Left renal cortex interstitium (tissue), 4 donors: ENCODE data around the gene AREG. TPM values are rescaled to one million over a fixed set of nuclear protein-coding genes. Genes with fewer than 3 reads are reported as not detected.
A peak's percentile ranks its signal among the peaks of the same experiment; 100 is the strongest.

Experiments used
- DNase-seq, 4 donors: peaks; one replicate each; pipeline ENCODE4 v3.0.0-alpha.2; 2013; ENCODE audit warnings: low read depth in 4 of 4, low spot score in 2 of 4, missing footprints in 1 of 4
- polyA plus RNA-seq, 4 donors: library from polyadenylated mRNA; unstranded; fragments of 120-200 nt; gene quantifications; one replicate each; pipeline ENCODE4 v1.2.1, GENCODE V29; 2013; ENCODE audit not compliant: insufficient read length in 4 of 4

AREG gene
- polyA plus RNA-seq, 4 donors, result 0.12 to 0.42 (median 0.23) TPM

DNA sequence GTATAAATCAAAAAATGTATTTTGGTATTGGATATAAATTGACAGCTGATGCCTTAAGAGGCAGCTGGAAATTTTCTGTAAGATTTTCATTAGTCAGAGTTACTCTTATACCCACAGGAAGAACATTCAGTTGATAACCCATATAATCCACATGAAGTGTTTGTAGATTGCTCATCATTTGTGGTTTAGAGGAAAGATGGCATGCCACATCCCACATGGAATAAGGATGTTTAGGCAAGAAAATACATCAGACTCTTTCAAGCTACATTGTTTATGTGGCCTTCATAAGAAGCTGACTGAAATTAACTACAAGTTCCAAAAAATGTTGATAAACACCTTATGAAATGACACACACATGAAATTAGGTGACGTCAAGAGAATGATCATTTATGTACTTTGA is 56.6 kb downstream of the AREG start:
- DNase-seq, result no peak

DNA sequence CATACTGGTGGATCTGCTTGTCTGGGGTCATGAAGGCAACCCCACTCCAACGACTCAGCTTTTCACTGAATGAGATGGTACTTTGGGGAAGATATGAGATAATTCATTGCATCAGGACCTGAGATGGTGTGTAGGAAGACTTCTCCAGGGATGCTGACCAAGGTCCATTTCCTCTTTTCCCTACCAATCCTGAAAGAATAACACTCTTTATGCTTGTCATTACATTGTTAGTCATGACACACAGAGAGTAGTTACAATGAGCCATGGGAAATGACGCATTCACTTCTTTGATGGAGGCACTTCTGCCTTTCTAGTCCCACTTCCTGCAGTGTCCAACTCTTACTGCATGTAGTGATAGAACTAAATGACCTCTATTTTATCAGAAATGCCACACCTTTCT is 58.6 kb downstream of the AREG start:
- DNase-seq, result no peak

DNA sequence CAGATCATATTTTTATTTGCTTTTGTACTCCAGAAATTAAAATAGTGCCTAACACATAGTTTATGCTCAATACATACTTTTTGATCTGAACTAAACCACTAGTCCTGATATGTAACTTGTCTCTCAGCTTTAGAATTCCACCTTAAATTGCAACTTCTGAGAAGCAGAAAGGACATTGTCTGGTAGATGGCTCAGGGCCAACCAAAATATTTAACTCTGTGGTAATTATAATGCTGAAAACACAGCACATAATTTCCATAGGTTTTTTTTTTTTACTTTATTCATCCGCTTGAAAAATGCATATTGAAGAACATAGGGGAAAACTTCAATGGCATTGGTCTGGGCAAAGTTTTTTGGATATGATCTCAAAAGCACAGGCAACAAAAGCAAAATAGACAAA is 59.3 kb downstream of the AREG start:
- DNase-seq, result peak in 1 of 4 donors; percentile 1

Other genes starting within 250 kb of the AREG start
- 1 to 10 TPM in 2 of 4 donors, under 1 TPM in 2; 0.49 to 1.6 (median 1.2) TPM for gene EPGN, start 136.7 kb upstream of the AREG start, polyA plus RNA-seq
- under 1 TPM in 3 of 4 donors, not detected in 1; 0.07 to 0.36 (median 0.28) TPM for gene EREG, start 80.0 kb upstream of the AREG start, polyA plus RNA-seq